IMR-90 (cell line): ENCODE data around the gene KLF8. TPM values are rescaled to one million over a fixed set of nuclear protein-coding genes. Genes with fewer than 3 reads are reported as not detected.

Experiments
- ATAC-seq: fragments of 200-7000 bp; cut with Tn5 transposase; 2 replicates; pipeline ENCODE4 v1.9.1; 2020; ENCODE audit warnings: low read depth, mild to moderate bottlenecking, moderate library complexity
- BruUV-seq: library from RNA; stranded (reverse); fragments of 400-500 nt; replicated peaks from 2 replicates; lab custom pipeline; 2021; lab: Mats Ljungman, UMichigan
- CTCF ChIA-PET: fragments of 300-600 bp; formaldehyde crosslinking; extraction: SDS; loops from one replicate; lab custom pipeline; 2021; ENCODE audit warnings: antibody characterized with exemption; lab: Yijun Ruan, JAX
- POLR2A ChIA-PET: fragments of 300-600 bp; sonication (Branson Sonifier 250); formaldehyde crosslinking; loops from one replicate; lab custom pipeline; 2022; ENCODE audit warnings: antibody characterized with exemption; ENCODE audit not compliant: unreplicated experiment; lab: Charles Lee
- DNase-seq: peaks from one replicate; pipeline ENCODE4 v3.0.0; 2013
- H2AFZ ChIP-seq: replicated peaks from 2 replicates; pipeline ENCODE3; 2013; ENCODE audit warnings: low read length, mild to moderate bottlenecking; ENCODE audit not compliant: poor library complexity
- H2AK5ac ChIP-seq: 2 replicates; pipeline ENCODE4 v1.6.1; 2013; ENCODE audit warnings: low read depth, low read length, inconsistent platforms
- H2AK9ac ChIP-seq: replicated peaks from 2 replicates; pipeline ENCODE3; 2013; ENCODE audit warnings: mild to moderate bottlenecking, low read depth, low read length, moderate library complexity; ENCODE audit not compliant: poor library complexity
- H2BK120ac ChIP-seq: 2 replicates; pipeline ENCODE4 v1.6.1; 2013; ENCODE audit warnings: low read depth, low read length, inconsistent platforms
- H2BK15ac ChIP-seq: 3 replicates; pipeline ENCODE4 v1.6.1; 2013; ENCODE audit warnings: low read depth, low read length, inconsistent platforms
- H2BK20ac ChIP-seq: 2 replicates; pipeline ENCODE4 v1.6.1; 2013; ENCODE audit warnings: low read depth, mild to moderate bottlenecking, inconsistent platforms, low read length, moderate library complexity
- H2BK5ac ChIP-seq: 2 replicates; pipeline ENCODE4 v1.6.1; 2013; ENCODE audit warnings: mild to moderate bottlenecking, low read depth, low read length, inconsistent platforms; ENCODE audit not compliant: poor library complexity, severe bottlenecking
- H3K14ac ChIP-seq: replicated peaks from 2 replicates; pipeline ENCODE4 v1.6.1; 2013; ENCODE audit warnings: low read depth, low read length, inconsistent platforms
- H3K18ac ChIP-seq: 2 replicates; pipeline ENCODE4 v1.6.1; 2013; ENCODE audit warnings: low read depth, low read length, control low read depth
- H3K23ac ChIP-seq: 2 replicates; pipeline ENCODE4 v1.6.1; 2013; ENCODE audit warnings: low read depth, low read length, inconsistent platforms
- H3K27ac ChIP-seq: 2 replicates; pipeline ENCODE4 v1.5.1; 2013; ENCODE audit warnings: mild to moderate bottlenecking, control low read depth, low read length; ENCODE audit not compliant: insufficient read depth
- H3K27me3 ChIP-seq: 2 replicates; pipeline ENCODE4 v1.6.1; 2013; ENCODE audit warnings: low read length; ENCODE audit not compliant: control insufficient read depth, insufficient read depth
- H3K36me3 ChIP-seq: 2 replicates; pipeline ENCODE4 v1.6.1; 2013; ENCODE audit warnings: low read length, mixed read lengths; ENCODE audit not compliant: control insufficient read depth, insufficient read depth
- H3K4ac ChIP-seq: 2 replicates; pipeline ENCODE4 v1.6.1; 2013; ENCODE audit warnings: low read depth, low read length, inconsistent platforms
- H3K4me1 ChIP-seq: 2 replicates; pipeline ENCODE4 v1.6.1; 2013; ENCODE audit warnings: low read length, mixed read lengths; ENCODE audit not compliant: control insufficient read depth, insufficient read depth
- H3K4me2 ChIP-seq: 2 replicates; pipeline ENCODE4 v1.6.1; 2013; ENCODE audit warnings: low read depth, mild to moderate bottlenecking, control low read depth, low read length, moderate library complexity
- H3K4me3 ChIP-seq: 2 replicates; pipeline ENCODE4 v1.5.1; 2013; ENCODE audit warnings: low read depth, mild to moderate bottlenecking, control low read depth, low read length, moderate library complexity; ENCODE audit not compliant: insufficient read depth
- H3K56ac ChIP-seq: 2 replicates; pipeline ENCODE4 v1.6.1; 2013; ENCODE audit warnings: low read length, inconsistent platforms; ENCODE audit not compliant: insufficient read depth; ENCODE audit errors: extremely low read depth
- H3K79me1 ChIP-seq, 2 experiments: 2 replicates each; pipeline ENCODE4 v1.6.1; 2013; ENCODE audit warnings: low read length in 2 of 2, inconsistent platforms in 1 of 2, low read depth in 1 of 2
- H3K9ac ChIP-seq: 2 replicates; pipeline ENCODE4 v1.6.1; 2013; ENCODE audit warnings: low read depth, low read length, control low read depth
- H3K9me1 ChIP-seq: 2 replicates; pipeline ENCODE4 v1.6.1; 2013; ENCODE audit warnings: low read length, inconsistent platforms; ENCODE audit not compliant: insufficient read depth
- H3K9me3 ChIP-seq: 2 replicates; pipeline ENCODE4 v1.6.1; 2013; ENCODE audit warnings: low read length; ENCODE audit not compliant: control insufficient read depth, insufficient read depth
- H4K20me1 ChIP-seq: 2 replicates; pipeline ENCODE4 v1.6.1; 2013; ENCODE audit warnings: low read length, inconsistent platforms; ENCODE audit not compliant: insufficient read depth
- H4K5ac ChIP-seq: 2 replicates; pipeline ENCODE4 v1.6.1; 2013; ENCODE audit warnings: mild to moderate bottlenecking, low read depth, low read length, control low read depth
- H4K8ac ChIP-seq, 2 experiments: 2 replicates each; pipeline ENCODE4 v1.6.1; 2013; ENCODE audit warnings: low read depth in 2 of 2, low read length in 2 of 2, control low read depth in 1 of 2, inconsistent platforms in 1 of 2
- H4K91ac ChIP-seq: 2 replicates; pipeline ENCODE4 v1.6.1; 2013; ENCODE audit warnings: low read depth, low read length, inconsistent platforms; ENCODE audit not compliant: insufficient read depth
- BHLHE40 ChIP-seq: fragments of 150-350 bp; IDR thresholded peaks from 2 replicates; pipeline ENCODE4 v1.6.1; 2016; ENCODE audit warnings: mild to moderate bottlenecking, low read depth, low read length
- CEBPB ChIP-seq: IDR thresholded peaks from 2 replicates; pipeline ENCODE4 v1.6.1; 2012; ENCODE audit warnings: low read depth, low read length, improper control_type of control experiment
- CHD1 ChIP-seq: IDR thresholded peaks from 2 replicates; pipeline ENCODE4 v1.6.1; 2012; ENCODE audit warnings: low read depth, low read length, improper control_type of control experiment
- MAFK ChIP-seq: IDR thresholded peaks from 2 replicates; pipeline ENCODE4 v1.6.1; 2012; ENCODE audit warnings: low read depth, low read length, improper control_type of control experiment
- MAZ ChIP-seq: IDR thresholded peaks from 2 replicates; pipeline ENCODE4 v1.6.1; 2012; ENCODE audit warnings: low read depth, mild to moderate bottlenecking, low read length, improper control_type of control experiment, moderate library complexity, borderline replicate concordance
- MXI1 ChIP-seq: IDR thresholded peaks from 2 replicates; pipeline ENCODE4 v1.6.1; 2012; ENCODE audit warnings: low read depth, mild to moderate bottlenecking, low read length, moderate library complexity, borderline replicate concordance
- NFE2L2 ChIP-seq: fragments of 150-350 bp; IDR thresholded peaks from 2 replicates; pipeline ENCODE4 v1.6.1; 2016; ENCODE audit warnings: low read depth, mild to moderate bottlenecking, low read length
- POLR2A ChIP-seq: IDR thresholded peaks from 2 replicates; pipeline ENCODE4 v1.6.1; 2012; ENCODE audit warnings: mild to moderate bottlenecking, low read depth, low read length
- RAD21 ChIP-seq: IDR thresholded peaks from 2 replicates; pipeline ENCODE4 v1.6.1; 2012; ENCODE audit warnings: low read length, improper control_type of control experiment
- RCOR1 ChIP-seq: IDR thresholded peaks from 2 replicates; pipeline ENCODE4 v1.6.1; 2012; ENCODE audit warnings: mild to moderate bottlenecking, low read length, improper control_type of control experiment; ENCODE audit not compliant: insufficient replicate concordance
- WGBS, 2 experiments: methylation state at CpG; one replicate each; pipeline versions ENCODE4 v1.1.5 to v1.1.7; 2013; ENCODE audit warnings: missing lambda C conversion rate in 2 of 2; ENCODE audit not compliant: insufficient read length in 1 of 2; ENCODE audit errors: extremely low coverage in 2 of 2; 5-methylcytosine and 5-hydroxymethylcytosine counted together
- dilution Hi-C: fragments of 300-500 bp; cut with HindIII; formaldehyde crosslinking; loops from one replicate; pipeline ENCODE4 v1.14.3; 2018; ENCODE audit warnings: low sequenced_read_pairs; ENCODE audit not compliant: unreplicated experiment
- in situ Hi-C: fragments of 300-500 bp; cut with MboI; formaldehyde crosslinking; loops from 3 replicates; pipeline ENCODE4 v1.14.3; 2019; ENCODE audit warnings: low sequenced_read_pairs, inconsistent platforms, mixed read lengths
- intact Hi-C: fragments of 100-400 bp; cut with micrococcal nuclease; formaldehyde crosslinking; loops from 2 replicates; pipeline ENCODE4 v1.10.0; 2022
- polyA plus RNA-seq, 3 experiments: library from polyadenylated mRNA; depleted of rRNA; stranded (reverse); fragments of >200 nt; gene quantifications; 2 replicates each; pipeline ENCODE4 v1.2.3, GENCODE V29; 2012; ENCODE audit warnings: low replicate concordance in 1 of 3
- total RNA-seq: library from RNA; depleted of rRNA; stranded (reverse); fragments of >200 nt; gene quantifications from 2 replicates; pipeline ENCODE4 v1.2.3, GENCODE V29; 2012
- TF ChIP-seq, protein P1 (sequence below): fragments of 150-350 bp; IDR thresholded peaks from 2 replicates; pipeline ENCODE4 v1.6.1; 2016; ENCODE audit warnings: low read depth, mild to moderate bottlenecking, low read length, moderate library complexity, borderline replicate concordance
- TF ChIP-seq, protein P2 (sequence below): conservative IDR thresholded peaks from 2 replicates; pipeline ENCODE4 v1.5.1; 2012; ENCODE audit warnings: mild to moderate bottlenecking, low read depth, low read length, improper control_type of control experiment
- TF ChIP-seq, protein P3 (sequence below): fragments of 150-350 bp; IDR thresholded peaks from 2 replicates; pipeline ENCODE4 v1.6.1; 2017; ENCODE audit warnings: mild to moderate bottlenecking, antibody characterized with exemption, low read length, low read depth

KLF8 gene
- total and polyA plus RNA-seq, 2 of the 4 experiments (the other 2 are of a cell fraction) = 0.07 TPM; not detected in 1

DNA sequence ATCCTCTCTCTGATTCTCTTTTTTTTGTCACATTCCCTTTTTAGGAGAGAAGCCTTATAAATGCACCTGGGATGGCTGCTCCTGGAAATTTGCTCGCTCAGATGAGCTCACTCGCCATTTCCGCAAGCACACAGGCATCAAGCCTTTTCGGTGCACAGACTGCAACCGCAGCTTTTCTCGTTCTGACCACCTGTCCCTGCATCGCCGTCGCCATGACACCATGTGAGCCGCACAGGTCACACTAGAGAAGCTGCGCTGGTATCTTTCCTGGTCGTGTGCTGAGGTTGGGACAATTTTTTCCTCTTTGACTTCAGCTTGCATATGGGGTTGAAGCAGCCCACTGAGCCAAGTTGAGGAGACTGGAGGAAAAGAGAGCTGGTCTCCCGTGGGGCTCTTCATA is 52.1 kb downstream of the KLF8 start:
- Histone ChIP-seq H2BK15ac (no peak overlapping the region), H2AFZ (no peak overlapping the region), H3K9me3 (no peaks in the 10 kb centered on the region), H3K14ac (no peak overlapping the region), H3K4me1 (no peaks in the 10 kb centered on the region), H2BK20ac (no peak overlapping the region), H4K91ac (no peak overlapping the region), H3K18ac (no peak overlapping the region), H2AK9ac (no peak overlapping the region), H3K4me2 (no peak overlapping the region), H3K4ac (no peak overlapping the region), H3K56ac (no peak overlapping the region), H2BK120ac (no peak overlapping the region), H2AK5ac (no peak overlapping the region), H3K23ac (no peak overlapping the region), H4K8ac (no peak overlapping the region), H3K9ac (no peak overlapping the region), H3K9me1 (no peaks in the 10 kb centered on the region), H3K27me3 (no peaks in the 10 kb centered on the region; the same call in 1 of the 2 replicates), H3K79me1 (no peaks in the 10 kb centered on the region), H4K20me1 (no peaks in the 10 kb centered on the region), H3K4me3 (no peak overlapping the region), H3K36me3 (no peaks in the 10 kb centered on the region), H4K5ac (no peak overlapping the region), H3K27ac (no peak overlapping the region), H2BK5ac (no peak overlapping the region)
- WGBS, 2 experiments = 72% methylated on average over 9 of the region's 13 CpGs; no CpG with 5 or more reads in 1 of the 2 experiments
- DNase-seq (no peak), ATAC-seq (no peak)
- dilution Hi-C loops = no loop called here
- in situ Hi-C loops = loop anchor here (25.0 kb wide), 1 partner anchor 428 kb away; no protein-coding TSS in a partner anchor
- TF ChIP-seq, protein P1, sequence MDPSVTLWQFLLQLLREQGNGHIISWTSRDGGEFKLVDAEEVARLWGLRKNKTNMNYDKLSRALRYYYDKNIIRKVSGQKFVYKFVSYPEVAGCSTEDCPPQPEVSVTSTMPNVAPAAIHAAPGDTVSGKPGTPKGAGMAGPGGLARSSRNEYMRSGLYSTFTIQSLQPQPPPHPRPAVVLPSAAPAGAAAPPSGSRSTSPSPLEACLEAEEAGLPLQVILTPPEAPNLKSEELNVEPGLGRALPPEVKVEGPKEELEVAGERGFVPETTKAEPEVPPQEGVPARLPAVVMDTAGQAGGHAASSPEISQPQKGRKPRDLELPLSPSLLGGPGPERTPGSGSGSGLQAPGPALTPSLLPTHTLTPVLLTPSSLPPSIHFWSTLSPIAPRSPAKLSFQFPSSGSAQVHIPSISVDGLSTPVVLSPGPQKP = no peak
- no peak for TF ChIP-seq POLR2A
- TF ChIP-seq, protein P2, sequence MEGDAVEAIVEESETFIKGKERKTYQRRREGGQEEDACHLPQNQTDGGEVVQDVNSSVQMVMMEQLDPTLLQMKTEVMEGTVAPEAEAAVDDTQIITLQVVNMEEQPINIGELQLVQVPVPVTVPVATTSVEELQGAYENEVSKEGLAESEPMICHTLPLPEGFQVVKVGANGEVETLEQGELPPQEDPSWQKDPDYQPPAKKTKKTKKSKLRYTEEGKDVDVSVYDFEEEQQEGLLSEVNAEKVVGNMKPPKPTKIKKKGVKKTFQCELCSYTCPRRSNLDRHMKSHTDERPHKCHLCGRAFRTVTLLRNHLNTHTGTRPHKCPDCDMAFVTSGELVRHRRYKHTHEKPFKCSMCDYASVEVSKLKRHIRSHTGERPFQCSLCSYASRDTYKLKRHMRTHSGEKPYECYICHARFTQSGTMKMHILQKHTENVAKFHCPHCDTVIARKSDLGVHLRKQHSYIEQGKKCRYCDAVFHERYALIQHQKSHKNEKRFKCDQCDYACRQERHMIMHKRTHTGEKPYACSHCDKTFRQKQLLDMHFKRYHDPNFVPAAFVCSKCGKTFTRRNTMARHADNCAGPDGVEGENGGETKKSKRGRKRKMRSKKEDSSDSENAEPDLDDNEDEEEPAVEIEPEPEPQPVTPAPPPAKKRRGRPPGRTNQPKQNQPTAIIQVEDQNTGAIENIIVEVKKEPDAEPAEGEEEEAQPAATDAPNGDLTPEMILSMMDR = no peak
- TF ChIP-seq MAZ = no peak
- TF ChIP-seq RAD21 = no peak
- no peak for TF ChIP-seq NFE2L2
- TF ChIP-seq MXI1 = no peak
- TF ChIP-seq, protein P3, sequence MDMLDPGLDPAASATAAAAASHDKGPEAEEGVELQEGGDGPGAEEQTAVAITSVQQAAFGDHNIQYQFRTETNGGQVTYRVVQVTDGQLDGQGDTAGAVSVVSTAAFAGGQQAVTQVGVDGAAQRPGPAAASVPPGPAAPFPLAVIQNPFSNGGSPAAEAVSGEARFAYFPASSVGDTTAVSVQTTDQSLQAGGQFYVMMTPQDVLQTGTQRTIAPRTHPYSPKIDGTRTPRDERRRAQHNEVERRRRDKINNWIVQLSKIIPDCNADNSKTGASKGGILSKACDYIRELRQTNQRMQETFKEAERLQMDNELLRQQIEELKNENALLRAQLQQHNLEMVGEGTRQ = no peak
- no peak for TF ChIP-seq MAFK
- TF ChIP-seq BHLHE40 = no peak
- no peak for TF ChIP-seq RCOR1
- TF ChIP-seq CHD1 = no peak
- no peak for TF ChIP-seq CEBPB
- no TSS peak for BruUV-seq
- CTCF ChIA-PET = no interaction called here
- intact Hi-C loops = no loop called here
- POLR2A ChIA-PET = no interaction called here
